B cell (primary cell): ENCODE data around the gene FAM3B. TPM values are rescaled to one million over a fixed set of nuclear protein-coding genes. Genes with fewer than 3 reads are reported as not detected.

Experiments used
- ATAC-seq: fragments of 200-7000 bp; cut with Tn5 transposase; one replicate; pipeline ENCODE4 v1.10.0; 2021; ENCODE audit warnings: low read depth, mild to moderate bottlenecking, moderate number of reproducible peaks, moderate library complexity
- CTCF ChIA-PET: fragments of 350-600 bp; sonication (Branson Sonifier 250); formaldehyde crosslinking; loops from one replicate; lab custom pipeline; 2021; ENCODE audit warnings: antibody characterized with exemption, inconsistent platforms; lab: Charles Lee
- POLR2A ChIA-PET: fragments of 350-600 bp; sonication (Branson Sonifier 250); formaldehyde crosslinking; loops from one replicate; lab custom pipeline; 2021; ENCODE audit warnings: antibody characterized with exemption; lab: Charles Lee
- DNase-seq: peaks from one replicate; pipeline ENCODE4 v3.0.0; 2013
- H2AFZ ChIP-seq: 2 replicates; pipeline ENCODE4 v1.6.1; 2012; ENCODE audit warnings: mild to moderate bottlenecking, low read depth, low read length; ENCODE audit not compliant: insufficient read depth, poor library complexity, severe bottlenecking
- H3K27ac ChIP-seq, 2 donors: 1 replicate in 1 of 2; 2 replicates in 1 of 2; pipeline ENCODE4 v1.5.1; 2012 to 2013; ENCODE audit warnings: low read length in 2 of 2, mild to moderate bottlenecking in 2 of 2, moderate library complexity in 1 of 2
- H3K27me3 ChIP-seq, 4 experiments: fragments of 200-600 bp in 1 of 4; sonication (generic) in 1 of 4; replicated peaks in 1 of 4; 1 replicate in 2 of 4; 2 replicates in 2 of 4; pipeline versions ENCODE4 v1.6.1 to v1.7.0; 2013 to 2016; ENCODE audit warnings: low read length in 3 of 4, mild to moderate bottlenecking in 2 of 4, mixed read lengths in 1 of 4, moderate library complexity in 1 of 4; ENCODE audit not compliant: insufficient read depth in 4 of 4, control insufficient read depth in 3 of 4; ENCODE audit errors: control extremely low read depth in 1 of 4
- H3K36me3 ChIP-seq, 2 experiments: replicated peaks in 1 of 2; 1 replicate in 1 of 2; 2 replicates in 1 of 2; pipeline versions ENCODE4 v1.6.1 to v1.7.1; 2013; ENCODE audit warnings: low read length in 1 of 2; ENCODE audit not compliant: insufficient read depth in 2 of 2, control insufficient read depth in 1 of 2; ENCODE audit errors: control extremely low read depth in 1 of 2, extremely low read depth in 1 of 2
- H3K4me1 ChIP-seq, 2 donors: fragments of 200-600 bp in 1 of 2; sonication (generic) in 1 of 2; 1 replicate in 1 of 2; 2 replicates in 1 of 2; pipeline versions ENCODE4 v1.5.1 to v1.6.1; 2013 to 2017; ENCODE audit warnings: low read length in 2 of 2; ENCODE audit not compliant: control insufficient read depth in 2 of 2, insufficient read depth in 2 of 2
- H3K4me2 ChIP-seq: replicated peaks from 2 replicates; pipeline ENCODE3; 2012; ENCODE audit warnings: mild to moderate bottlenecking, low read depth, low read length; ENCODE audit not compliant: poor library complexity, severe bottlenecking
- H3K4me3 ChIP-seq, 5 experiments: fragments of 200-600 bp in 1 of 5; sonication (generic) in 1 of 5; 1 replicate in 3 of 5; 2 replicates in 2 of 5; pipeline versions ENCODE4 v1.5.1 to v1.7.0; 2011 to 2016; ENCODE audit warnings: low read length in 4 of 5, mild to moderate bottlenecking in 4 of 5, low read depth in 2 of 5, control low read depth in 1 of 5, moderate library complexity in 1 of 5; ENCODE audit not compliant: insufficient read depth in 1 of 5; ENCODE audit errors: control extremely low read depth in 1 of 5, extremely low read depth in 1 of 5
- H3K79me2 ChIP-seq: fragments of 200-600 bp; sonication (generic); one replicate; pipeline ENCODE4 v1.6.0; 2016; ENCODE audit warnings: low read length; ENCODE audit not compliant: control insufficient read depth, insufficient read depth
- H3K9ac ChIP-seq: fragments of 200-600 bp; sonication (generic); 2 replicates; pipeline ENCODE4 v1.6.1; 2017; ENCODE audit warnings: mild to moderate bottlenecking, low read length, moderate library complexity
- H3K9me3 ChIP-seq, 3 donors: one replicate each; pipeline versions ENCODE4 v1.6.1 to v1.7.1; 2013; ENCODE audit warnings: low read length in 2 of 3; ENCODE audit not compliant: control insufficient read depth in 2 of 3, insufficient read depth in 1 of 3; ENCODE audit errors: control extremely low read depth in 1 of 3
- H4K20me1 ChIP-seq: 2 replicates; pipeline ENCODE4 v1.6.0; 2012; ENCODE audit warnings: mild to moderate bottlenecking, low read length; ENCODE audit not compliant: insufficient read depth, control insufficient read depth, poor library complexity, severe bottlenecking
- H3K27ac Mint-ChIP-seq: one replicate; pipeline ENCODE4 v1.8.0; 2021; ENCODE audit warnings: mixed read lengths
- H3K27me3 Mint-ChIP-seq: one replicate; pipeline ENCODE4 v1.8.0; 2021; ENCODE audit warnings: mixed read lengths
- H3K4me1 Mint-ChIP-seq: one replicate; pipeline ENCODE4 v1.8.0; 2021; ENCODE audit warnings: mixed read lengths
- H3K4me3 Mint-ChIP-seq: one replicate; pipeline ENCODE4 v1.8.0; 2021; ENCODE audit warnings: mixed read lengths
- H3K9me3 Mint-ChIP-seq: one replicate; pipeline ENCODE4 v1.8.0; 2022; ENCODE audit warnings: mixed read lengths; ENCODE audit not compliant: insufficient read depth
- CTCF ChIP-seq: fragments of 200-600 bp; IDR thresholded peaks from one replicate; pipeline ENCODE4 v1.8.0; 2022; ENCODE audit warnings: antibody characterized with exemption, mild to moderate bottlenecking
- EZH2 ChIP-seq: IDR thresholded peaks from 2 replicates; pipeline ENCODE4 v1.6.1; 2012; ENCODE audit warnings: borderline replicate concordance, low read depth, mild to moderate bottlenecking, moderate library complexity, low read length; ENCODE audit not compliant: insufficient read depth, poor library complexity, severe bottlenecking
- WGBS: methylation state at CpG from one replicate; pipeline ENCODE4 v1.1.5; 2013; ENCODE audit warnings: missing lambda C conversion rate; ENCODE audit not compliant: insufficient coverage; 5-methylcytosine and 5-hydroxymethylcytosine counted together
- intact Hi-C: fragments of 100-400 bp; cut with micrococcal nuclease; formaldehyde crosslinking; loops from one replicate; pipeline ENCODE4 v1.10.0; 2022
- polyA plus RNA-seq: library from polyadenylated mRNA; depleted of rRNA; stranded (reverse); fragments of >200 nt; gene quantifications from 2 replicates; pipeline ENCODE4 v1.2.3, GENCODE V29; 2012
- total RNA-seq, 2 donors: library from RNA; stranded (reverse); fragments of 120-200 nt in 1 of 2; gene quantifications; 1 replicate in 1 of 2; 2 replicates in 1 of 2; pipeline versions ENCODE4 v1.2.3 to v1.2.4, GENCODE V29; 2013 to 2022

The FAM3B gene
- total and polyA plus RNA-seq, 2 donors (not counting 1 experiment from before 2014, with no cell fraction given): 0.09 TPM; not detected in 1

GRCh38 chr21:41393876-41394465, 77.4 kb downstream of the FAM3B start:
- ATAC-seq (no peak), DNase-seq (no peak)
- Histone ChIP-seq H3K4me2 (no peak overlapping the region), H2AFZ (no peak overlapping the region), H3K9ac (no peak overlapping the region), H3K79me2 (no peaks in the 10 kb centered on the region), H3K36me3 (peaks cover 2 to 61% of the 10 kb centered on the region in 2 experiments), H3K4me1 (peaks cover 4 to 15% of the 10 kb centered on the region in 2 donors), H3K9me3 (no peaks in the 10 kb centered on the region), H4K20me1 (no peaks in the 10 kb centered on the region), H3K27ac (no peak overlapping the region), H3K4me3 (no peak overlapping the region), H3K27me3 (no peaks in the 10 kb centered on the region)
- ChIA-PET POLR2A (no interaction called here), CTCF (no interaction called here)
- no peak overlapping the region for H3K27ac Mint-ChIP-seq
- no peaks in the 10 kb centered on the region for H3K27me3 Mint-ChIP-seq
- H3K4me1 Mint-ChIP-seq: peaks cover 16% of the 10 kb centered on the region
- intact Hi-C loops: no loop called here
- H3K4me3 Mint-ChIP-seq: no peak overlapping the region
- H3K9me3 Mint-ChIP-seq: no peaks in the 10 kb centered on the region
- 98% methylated on average over 7 of the region's 8 CpGs for WGBS
- TF ChIP-seq EZH2: no peak
- TF ChIP-seq CTCF: no peak

- CTCF ChIA-PET: interaction anchor here (1.0 kb wide), 1 partner anchor 114 kb away, joined by 3 read pairs; no protein-coding TSS in a partner anchor
- H3K27ac Mint-ChIP-seq: peak overlapping the region; percentile 1
- Histone ChIP-seq H3K79me2 (no peaks in the 10 kb centered on the region), H3K9ac (no peak overlapping the region), H3K4me1 (peaks cover 4 to 15% of the 10 kb centered on the region in 2 donors), H3K4me3 (no peak overlapping the region), H3K27me3 (no peaks in the 10 kb centered on the region), H3K9me3 (no peaks in the 10 kb centered on the region), H3K4me2 (peak overlapping the region; percentile 21), H2AFZ (no peak overlapping the region), H3K36me3 (peaks cover 3 to 60% of the 10 kb centered on the region in 2 experiments), H3K27ac (no peak overlapping the region), H4K20me1 (no peaks in the 10 kb centered on the region)
- H3K4me1 Mint-ChIP-seq: peaks cover 16% of the 10 kb centered on the region
- H3K4me3 Mint-ChIP-seq: no peak overlapping the region
- H3K9me3 Mint-ChIP-seq: no peaks in the 10 kb centered on the region
- POLR2A ChIA-PET: interaction anchor here (0.6 kb wide), 1 partner anchor 23 kb away, joined by 7 read pairs; no protein-coding TSS in a partner anchor
- intact Hi-C loops: no loop called here
- no peaks in the 10 kb centered on the region for H3K27me3 Mint-ChIP-seq
- TF ChIP-seq CTCF: no peak
- TF ChIP-seq EZH2: no peak
- DNase-seq: no peak
- no peak for ATAC-seq
- 41% methylated on average over 7 of the region's 7 CpGs for WGBS
Observed at GRCh38 chr21:41396558-41397075, 80.0 kb downstream of the FAM3B start.
